Fibroblast of lung (primary cell): Measurements from ENCODE around the gene REEP1. TPM values are rescaled to one million over a fixed set of nuclear protein-coding genes. Genes with fewer than 3 reads are reported as not detected.

Experiments used
- DNase-seq, 2 donors: peaks; one replicate each; pipeline versions ENCODE4 v3.0.0 to v3.0.0-alpha.2; 2010; ENCODE audit warnings: low read depth in 2 of 2
- H2AFZ ChIP-seq: 2 replicates; pipeline ENCODE4 v1.5.1; 2012; ENCODE audit warnings: low read length, control low read depth, inconsistent platforms
- H3K27ac ChIP-seq: 2 replicates; pipeline ENCODE4 v1.5.1; 2011; ENCODE audit warnings: low read length, control low read depth; ENCODE audit not compliant: insufficient read depth
- H3K27me3 ChIP-seq: 2 replicates; pipeline ENCODE4 v1.5.1; 2011; ENCODE audit warnings: mild to moderate bottlenecking, low read length; ENCODE audit not compliant: control insufficient read depth, insufficient read depth
- H3K36me3 ChIP-seq: 2 replicates; pipeline ENCODE4 v1.5.1; 2011; ENCODE audit warnings: low read length; ENCODE audit not compliant: control insufficient read depth, insufficient read depth
- H3K4me1 ChIP-seq: 2 replicates; pipeline ENCODE4 v1.5.1; 2011; ENCODE audit warnings: low read length; ENCODE audit not compliant: control insufficient read depth, insufficient read depth; ENCODE audit errors: extremely low read depth
- H3K4me2 ChIP-seq: 2 replicates; pipeline ENCODE4 v1.5.1; 2011; ENCODE audit warnings: low read length, control low read depth; ENCODE audit not compliant: insufficient read depth; ENCODE audit errors: extremely low read depth
- H3K4me3 ChIP-seq, 4 experiments: fragments of 200-600 bp in 1 of 4; sonication (generic) in 1 of 4; replicated peaks in 1 of 4; 2 replicates each; pipeline ENCODE4 v1.5.1; 2011 to 2016; ENCODE audit warnings: low read length in 4 of 4, low read depth in 3 of 4, mild to moderate bottlenecking in 3 of 4, control low read depth in 2 of 4, inconsistent platforms in 1 of 4, mixed read lengths in 1 of 4; ENCODE audit not compliant: insufficient read depth in 1 of 4; ENCODE audit errors: control extremely low read depth in 1 of 4
- H3K79me2 ChIP-seq: 2 replicates; pipeline ENCODE4 v1.5.1; 2012; ENCODE audit warnings: mild to moderate bottlenecking, low read length, inconsistent platforms; ENCODE audit not compliant: control insufficient read depth, insufficient read depth
- H3K9ac ChIP-seq: 2 replicates; pipeline ENCODE4 v1.5.1; 2011; ENCODE audit warnings: mild to moderate bottlenecking, low read length, control low read depth; ENCODE audit not compliant: insufficient read depth
- H3K9me3 ChIP-seq: 2 replicates; pipeline ENCODE4 v1.5.1; 2012; ENCODE audit warnings: low read depth, low read length; ENCODE audit not compliant: control insufficient read depth, insufficient read depth
- H4K20me1 ChIP-seq: 2 replicates; pipeline ENCODE4 v1.5.1; 2011; ENCODE audit warnings: low read length; ENCODE audit not compliant: control insufficient read depth, insufficient read depth; ENCODE audit errors: extremely low read depth
- EZH2 ChIP-seq: IDR thresholded peaks from 2 replicates; pipeline ENCODE4 v1.5.1; 2012; ENCODE audit warnings: low read length, control low read depth, mild to moderate bottlenecking; ENCODE audit errors: missing control alignments
- polyA plus RNA-seq, 2 donors: library from polyadenylated mRNA; depleted of rRNA in 1 of 2; stranded (reverse) in 1 of 2; unstranded in 1 of 2; fragments of >200 nt; gene quantifications; 2 replicates each; pipeline ENCODE4 v1.2.1, GENCODE V29; 2011 to 2012; ENCODE audit warnings: missing spikeins in 1 of 2
- total RNA-seq: library from RNA; depleted of rRNA; stranded (reverse); fragments of >200 nt; gene quantifications from 2 replicates; pipeline ENCODE4 v1.2.1, GENCODE V29; 2014
- TF ChIP-seq, protein P1 (sequence below), 2 donors: IDR thresholded peaks in 1 of 2; conservative IDR thresholded peaks in 1 of 2; 1 replicate in 1 of 2; 2 replicates in 1 of 2; pipeline ENCODE4 v1.5.1; 2011 to 2012; ENCODE audit warnings: low read length in 2 of 2, control low read depth in 1 of 2, inconsistent platforms in 1 of 2, low read depth in 1 of 2, mild to moderate bottlenecking in 1 of 2

The REEP1 gene
- total and polyA plus RNA-seq, 2 donors (not counting 1 experiment from before 2014, with no cell fraction given), result 0.02 TPM; not detected in 1

DNA sequence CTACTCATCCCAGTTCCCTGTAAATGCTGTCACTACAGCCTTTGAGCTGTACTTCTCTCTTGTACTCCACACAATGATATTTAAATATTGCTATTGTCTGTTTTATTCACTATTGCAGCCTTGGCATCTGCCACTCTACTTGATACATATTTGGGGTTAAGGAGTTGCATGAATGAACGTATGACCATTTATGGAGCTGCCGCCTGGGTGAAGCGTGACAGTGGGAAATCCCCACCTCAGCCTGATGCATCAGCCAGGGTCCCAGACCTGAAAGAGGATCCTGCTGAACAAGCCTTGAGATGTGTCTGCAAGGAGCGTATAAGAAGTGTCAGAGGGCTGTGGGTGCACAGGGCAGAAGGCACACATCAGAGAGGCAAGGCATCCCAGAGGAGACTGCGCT is 99.1 kb downstream of the REEP1 start:
- H3K9ac ChIP-seq, result no peak overlapping the region
- no peaks in the 10 kb centered on the region for H3K4me1 ChIP-seq
- no peak overlapping the region for H3K27ac ChIP-seq
- no peaks in the 10 kb centered on the region for H3K79me2 ChIP-seq
- H4K20me1 ChIP-seq, result no peaks in the 10 kb centered on the region
- no peak overlapping the region for H3K4me3 ChIP-seq
- DNase-seq, result no peak
- H2AFZ ChIP-seq, result no peak overlapping the region
- H3K4me2 ChIP-seq, result no peak overlapping the region
- no peaks in the 10 kb centered on the region for H3K36me3 ChIP-seq
- no peak for TF ChIP-seq EZH2
- TF ChIP-seq, protein P1, sequence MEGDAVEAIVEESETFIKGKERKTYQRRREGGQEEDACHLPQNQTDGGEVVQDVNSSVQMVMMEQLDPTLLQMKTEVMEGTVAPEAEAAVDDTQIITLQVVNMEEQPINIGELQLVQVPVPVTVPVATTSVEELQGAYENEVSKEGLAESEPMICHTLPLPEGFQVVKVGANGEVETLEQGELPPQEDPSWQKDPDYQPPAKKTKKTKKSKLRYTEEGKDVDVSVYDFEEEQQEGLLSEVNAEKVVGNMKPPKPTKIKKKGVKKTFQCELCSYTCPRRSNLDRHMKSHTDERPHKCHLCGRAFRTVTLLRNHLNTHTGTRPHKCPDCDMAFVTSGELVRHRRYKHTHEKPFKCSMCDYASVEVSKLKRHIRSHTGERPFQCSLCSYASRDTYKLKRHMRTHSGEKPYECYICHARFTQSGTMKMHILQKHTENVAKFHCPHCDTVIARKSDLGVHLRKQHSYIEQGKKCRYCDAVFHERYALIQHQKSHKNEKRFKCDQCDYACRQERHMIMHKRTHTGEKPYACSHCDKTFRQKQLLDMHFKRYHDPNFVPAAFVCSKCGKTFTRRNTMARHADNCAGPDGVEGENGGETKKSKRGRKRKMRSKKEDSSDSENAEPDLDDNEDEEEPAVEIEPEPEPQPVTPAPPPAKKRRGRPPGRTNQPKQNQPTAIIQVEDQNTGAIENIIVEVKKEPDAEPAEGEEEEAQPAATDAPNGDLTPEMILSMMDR (conservative IDR thresholded peaks at IDR 0.05 in 1 of 2, IDR thresholded peaks at IDR 0.05 in 1 of 2; ENCODE audit: low read depth in 1 of 2, low read length in 2 of 2), result no peak
- H3K9me3 ChIP-seq, result no peaks in the 10 kb centered on the region
- H3K27me3 ChIP-seq, result peaks cover 5% of the 10 kb centered on the region

DNA sequence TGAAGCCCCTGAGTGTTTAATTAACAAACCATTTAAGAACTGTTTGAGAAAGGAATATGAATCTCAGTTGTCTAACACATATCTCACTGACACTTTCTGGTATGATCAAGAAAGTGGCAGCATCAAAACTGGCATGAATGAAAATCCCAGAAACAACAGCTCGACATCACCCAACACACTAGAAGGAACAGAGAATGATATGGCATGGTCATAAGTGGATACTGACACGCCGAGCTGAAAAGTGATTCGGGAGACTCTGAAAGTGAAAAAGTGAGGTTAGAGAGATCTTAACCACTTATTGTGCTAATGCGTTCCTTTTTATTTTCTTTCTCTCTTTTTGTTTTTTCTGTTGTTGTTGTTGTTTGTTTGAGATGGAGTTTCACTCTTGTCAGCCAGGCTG is 100.3 kb downstream of the REEP1 start:
- Histone ChIP-seq H3K4me3 (no peak overlapping the region), H2AFZ (no peak overlapping the region), H3K4me1 (no peaks in the 10 kb centered on the region), H3K27me3 (no peaks in the 10 kb centered on the region), H3K9ac (no peak overlapping the region), H3K36me3 (no peaks in the 10 kb centered on the region), H3K79me2 (no peaks in the 10 kb centered on the region), H3K9me3 (no peaks in the 10 kb centered on the region), H4K20me1 (no peaks in the 10 kb centered on the region), H3K27ac (no peak overlapping the region), H3K4me2 (no peak overlapping the region)
- TF ChIP-seq, protein P1 (conservative IDR thresholded peaks at IDR 0.05 in 1 of 2, IDR thresholded peaks at IDR 0.05 in 1 of 2; ENCODE audit: low read depth in 1 of 2, low read length in 2 of 2), result no peak
- TF ChIP-seq EZH2, result no peak
- DNase-seq, result no peak

DNA sequence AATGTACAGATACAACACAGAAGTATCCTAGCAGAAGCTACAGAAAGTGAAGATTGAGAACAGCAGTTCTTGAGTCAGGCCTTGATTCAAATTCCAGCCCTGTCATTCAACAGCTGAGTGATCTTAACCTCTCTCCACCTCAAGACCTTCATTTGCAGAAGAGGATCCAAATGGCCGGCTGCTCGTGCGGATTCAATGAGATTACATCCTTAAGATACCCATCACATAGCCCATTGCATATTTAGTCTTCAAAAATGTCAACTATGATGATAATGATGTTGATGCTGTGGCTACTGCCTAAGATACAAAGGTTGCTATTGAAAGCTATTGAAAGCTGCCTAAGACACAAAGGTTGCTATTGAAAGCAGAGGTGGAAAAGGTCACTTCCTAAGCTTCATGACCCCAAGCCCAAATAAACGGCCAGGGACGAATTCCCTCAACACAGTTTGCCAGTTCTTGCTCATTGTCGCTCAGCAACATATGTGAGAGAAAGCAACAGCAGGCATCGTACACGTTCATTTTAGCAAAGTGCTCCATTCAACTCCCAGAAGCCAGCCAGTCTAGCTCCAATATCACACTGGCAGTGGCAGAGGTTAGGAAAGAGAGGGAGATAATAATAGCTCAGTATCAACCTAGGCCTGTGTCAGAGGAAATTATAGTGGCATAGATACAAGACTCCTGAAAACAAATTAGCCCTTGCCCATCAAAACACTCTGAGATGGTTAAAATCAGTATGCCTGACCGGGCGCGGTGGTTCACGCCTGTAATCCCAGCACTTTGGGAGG is 102.0 kb downstream of the REEP1 start:
- Histone ChIP-seq H2AFZ (no peak overlapping the region), H4K20me1 (no peaks in the 10 kb centered on the region), H3K27me3 (no peaks in the 10 kb centered on the region), H3K27ac (no peak overlapping the region), H3K4me3 (no peak overlapping the region), H3K79me2 (no peaks in the 10 kb centered on the region), H3K36me3 (no peaks in the 10 kb centered on the region), H3K4me2 (no peak overlapping the region), H3K9me3 (no peaks in the 10 kb centered on the region), H3K9ac (no peak overlapping the region), H3K4me1 (no peaks in the 10 kb centered on the region)
- no peak for TF ChIP-seq EZH2
- TF ChIP-seq, protein P1 (conservative IDR thresholded peaks at IDR 0.05 in 1 of 2, IDR thresholded peaks at IDR 0.05 in 1 of 2; ENCODE audit: low read depth in 1 of 2, low read length in 2 of 2), result no peak
- no peak for DNase-seq
